ENCODE results near the gene SCUBE3.

Gene SCUBE3

DNA sequence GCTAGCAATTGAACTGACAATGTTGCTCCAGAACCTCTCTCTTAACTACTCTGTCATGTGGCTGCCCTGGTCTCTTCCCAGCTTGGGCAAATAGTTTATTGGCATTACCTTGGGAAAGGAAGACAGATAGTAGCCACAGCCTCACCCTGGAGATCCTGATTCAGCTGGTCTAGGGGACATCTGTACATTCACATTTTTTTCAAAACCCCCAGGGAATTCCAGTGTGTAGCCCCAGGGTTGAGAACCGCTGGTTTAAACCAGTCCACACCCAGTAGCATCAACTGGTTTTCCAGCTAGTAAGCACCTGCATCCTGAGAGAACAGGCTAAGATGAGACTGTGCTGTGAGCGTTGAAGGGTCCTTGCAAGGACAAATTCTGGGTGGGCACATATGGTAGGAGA lies 9.6 kb downstream of the SCUBE3 start:
- no peak overlapping the region for H2AFZ ChIP-seq (ENCODE audit: low read depth, low read length, severe bottlenecking)
- H4K20me1 ChIP-seq (ENCODE audit: low read depth, low read length): no peaks in the 10 kb centered on the region
- TF ChIP-seq, protein P1, sequence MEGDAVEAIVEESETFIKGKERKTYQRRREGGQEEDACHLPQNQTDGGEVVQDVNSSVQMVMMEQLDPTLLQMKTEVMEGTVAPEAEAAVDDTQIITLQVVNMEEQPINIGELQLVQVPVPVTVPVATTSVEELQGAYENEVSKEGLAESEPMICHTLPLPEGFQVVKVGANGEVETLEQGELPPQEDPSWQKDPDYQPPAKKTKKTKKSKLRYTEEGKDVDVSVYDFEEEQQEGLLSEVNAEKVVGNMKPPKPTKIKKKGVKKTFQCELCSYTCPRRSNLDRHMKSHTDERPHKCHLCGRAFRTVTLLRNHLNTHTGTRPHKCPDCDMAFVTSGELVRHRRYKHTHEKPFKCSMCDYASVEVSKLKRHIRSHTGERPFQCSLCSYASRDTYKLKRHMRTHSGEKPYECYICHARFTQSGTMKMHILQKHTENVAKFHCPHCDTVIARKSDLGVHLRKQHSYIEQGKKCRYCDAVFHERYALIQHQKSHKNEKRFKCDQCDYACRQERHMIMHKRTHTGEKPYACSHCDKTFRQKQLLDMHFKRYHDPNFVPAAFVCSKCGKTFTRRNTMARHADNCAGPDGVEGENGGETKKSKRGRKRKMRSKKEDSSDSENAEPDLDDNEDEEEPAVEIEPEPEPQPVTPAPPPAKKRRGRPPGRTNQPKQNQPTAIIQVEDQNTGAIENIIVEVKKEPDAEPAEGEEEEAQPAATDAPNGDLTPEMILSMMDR (IDR thresholded peaks at IDR 0.05; ENCODE audit: insufficient read depth, low read length, poor library complexity, severe bottlenecking): no peak
- TF ChIP-seq EZH2phosphoT487 (conservative IDR thresholded peaks at IDR 0.05; ENCODE audit: low read length): no peak
- H3K9ac ChIP-seq (ENCODE audit: low read length): no peak overlapping the region
- H3K27ac ChIP-seq (ENCODE audit: low read depth, low read length): no peak overlapping the region
- no peaks in the 10 kb centered on the region for H3F3A ChIP-seq (ENCODE audit: insufficient read depth)
- H3K36me3 ChIP-seq (ENCODE audit: low read length): no peaks in the 10 kb centered on the region
- no peaks in the 10 kb centered on the region for H3K79me2 ChIP-seq (ENCODE audit: insufficient read depth, low read length)
- no peak overlapping the region for H3K4me2 ChIP-seq (ENCODE audit: low read depth, low read length, poor library complexity, severe bottlenecking)
- no peak overlapping the region for H3K4me3 ChIP-seq (ENCODE audit: insufficient read depth, low read length, poor library complexity, severe bottlenecking)
- H3K9me2 ChIP-seq (replicated peaks; ENCODE audit: insufficient read depth, low read length): no peaks in the 10 kb centered on the region
- H3K9me3 ChIP-seq (ENCODE audit: insufficient read depth, low read length): no peaks in the 10 kb centered on the region
- H3K27me3 ChIP-seq (ENCODE audit: low read length): no peaks in the 10 kb centered on the region

DNA sequence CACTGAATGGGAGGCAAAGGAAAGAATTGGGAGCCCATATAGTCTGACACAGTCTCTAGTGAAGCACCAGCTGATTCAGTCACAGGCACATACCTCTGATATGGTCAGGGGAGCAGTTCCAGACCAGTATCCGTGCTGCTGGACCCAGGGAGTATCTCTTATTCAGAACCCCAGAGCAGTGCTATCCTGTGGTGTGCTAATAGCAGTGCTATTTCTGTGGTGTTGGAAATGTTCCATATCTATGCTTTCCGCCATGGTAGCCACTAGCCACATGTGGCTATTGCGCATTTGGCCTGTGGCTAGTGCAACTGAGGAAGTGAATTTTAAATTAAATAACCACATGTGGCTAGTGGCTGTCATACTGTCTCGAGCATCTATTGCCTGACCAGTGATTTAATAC lies 11.0 kb downstream of the SCUBE3 start:
- Histone ChIP-seq H3K4me2 (ENCODE audit: low read depth, low read length, poor library complexity, severe bottlenecking) (no peak overlapping the region), H3K27me3 (ENCODE audit: low read length) (no peaks in the 10 kb centered on the region), H4K20me1 (ENCODE audit: low read depth, low read length) (no peaks in the 10 kb centered on the region), H3K9me3 (ENCODE audit: insufficient read depth, low read length) (no peaks in the 10 kb centered on the region), H3K9ac (ENCODE audit: low read length) (no peak overlapping the region), H3F3A (ENCODE audit: insufficient read depth) (no peaks in the 10 kb centered on the region), H3K4me3 (ENCODE audit: insufficient read depth, low read length, poor library complexity, severe bottlenecking) (no peak overlapping the region), H3K36me3 (ENCODE audit: low read length) (no peaks in the 10 kb centered on the region), H3K27ac (ENCODE audit: low read depth, low read length) (no peak overlapping the region), H3K79me2 (ENCODE audit: insufficient read depth, low read length) (no peaks in the 10 kb centered on the region), H3K9me2 (replicated peaks; ENCODE audit: insufficient read depth, low read length) (no peaks in the 10 kb centered on the region), H2AFZ (ENCODE audit: low read depth, low read length, severe bottlenecking) (no peak overlapping the region)
- TF ChIP-seq, protein P1 (IDR thresholded peaks at IDR 0.05; ENCODE audit: insufficient read depth, low read length, poor library complexity, severe bottlenecking): no peak
- TF ChIP-seq EZH2phosphoT487 (conservative IDR thresholded peaks at IDR 0.05; ENCODE audit: low read length): no peak

DNA sequence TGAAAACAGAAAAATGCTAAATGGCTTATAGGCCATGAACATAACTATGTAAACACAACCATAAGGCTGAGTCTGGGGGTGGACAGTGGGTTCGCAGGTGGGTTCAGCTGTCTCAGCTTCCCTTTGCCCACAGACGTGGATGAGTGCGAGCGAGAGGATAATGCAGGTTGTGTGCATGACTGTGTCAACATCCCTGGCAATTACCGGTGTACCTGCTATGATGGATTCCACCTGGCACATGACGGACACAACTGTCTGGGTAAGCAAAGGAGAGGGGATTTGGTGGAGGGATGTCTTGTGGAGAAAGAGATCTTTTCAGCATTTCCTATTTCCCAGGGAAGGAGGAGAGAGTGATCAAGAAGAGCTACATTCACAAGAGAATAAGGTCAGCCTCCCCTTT lies 14.7 kb downstream of the SCUBE3 start:
- Histone ChIP-seq H3K4me3 (ENCODE audit: insufficient read depth, low read length, poor library complexity, severe bottlenecking) (no peak overlapping the region), H3K9ac (ENCODE audit: low read length) (no peak overlapping the region), H3K9me2 (replicated peaks; ENCODE audit: insufficient read depth, low read length) (no peaks in the 10 kb centered on the region), H3K36me3 (ENCODE audit: low read length) (no peaks in the 10 kb centered on the region), H3K4me2 (ENCODE audit: low read depth, low read length, poor library complexity, severe bottlenecking) (no peak overlapping the region), H4K20me1 (ENCODE audit: low read depth, low read length) (no peaks in the 10 kb centered on the region), H3K9me3 (ENCODE audit: insufficient read depth, low read length) (no peaks in the 10 kb centered on the region), H2AFZ (ENCODE audit: low read depth, low read length, severe bottlenecking) (no peak overlapping the region), H3F3A (ENCODE audit: insufficient read depth) (no peaks in the 10 kb centered on the region), H3K27me3 (ENCODE audit: low read length) (no peaks in the 10 kb centered on the region), H3K79me2 (ENCODE audit: insufficient read depth, low read length) (no peaks in the 10 kb centered on the region), H3K27ac (ENCODE audit: low read depth, low read length) (no peak overlapping the region)
- TF ChIP-seq, protein P1 (IDR thresholded peaks at IDR 0.05; ENCODE audit: insufficient read depth, low read length, poor library complexity, severe bottlenecking): no peak
- TF ChIP-seq EZH2phosphoT487 (conservative IDR thresholded peaks at IDR 0.05; ENCODE audit: low read length): no peak
